GM18508 (cell line): ENCODE data around the gene RAB11FIP3.
"Not testable (repeated sequence)": the region's sequence is repeated elsewhere in the genome, so short reads cannot be mapped to it uniquely, and the experiment has no call there.

Source experiments
- ATAC-seq: cut with Tn5 transposase; IDR thresholded peaks from one replicate; pipeline ENCODE4 v1.9.1; 2021; ENCODE audit warnings: moderate number of reproducible peaks; ENCODE audit not compliant: insufficient read depth, unreplicated experiment

Gene RAB11FIP3

GRCh38 chr16:415170-415498, 10.3 kb upstream of the RAB11FIP3 start:
- not testable (repeated sequence) for ATAC-seq

GRCh38 chr16:422179-422578, 3.3 kb upstream of the RAB11FIP3 start:
- not testable (repeated sequence) for ATAC-seq

- no peak for ATAC-seq
Observed at GRCh38 chr16:424033-424622, 1.3 kb upstream of the RAB11FIP3 start.

DNA sequence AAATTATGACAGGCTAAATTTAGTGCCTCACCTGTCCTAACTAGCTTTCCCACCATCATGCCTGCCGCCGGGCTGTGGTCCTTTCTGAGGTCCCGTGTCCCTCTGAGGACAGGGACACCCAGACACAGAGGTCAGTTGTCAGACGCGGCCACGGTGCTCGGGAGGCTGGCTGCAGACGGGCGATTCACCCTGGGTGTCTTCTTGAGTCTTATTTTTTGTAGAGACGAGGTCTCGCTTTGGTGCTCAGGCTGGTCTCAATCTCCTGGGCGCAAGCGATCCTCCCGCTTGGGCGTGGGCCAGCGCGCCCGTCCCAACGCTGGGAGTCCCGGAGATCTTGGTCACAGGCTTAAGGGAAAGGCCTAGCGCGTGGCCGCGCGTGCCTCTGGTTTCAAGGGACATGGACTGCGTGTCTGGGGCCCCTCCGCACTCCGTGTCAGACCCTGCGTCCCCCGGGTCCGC, 797 bp upstream of the RAB11FIP3 start:
- ATAC-seq, result no peak

GRCh38 chr16:425740-426114, 278 bp downstream of the RAB11FIP3 start:
- no peak for ATAC-seq

- ATAC-seq, result no peak
Observed at GRCh38 chr16:426115-426905, 861 bp downstream of the RAB11FIP3 start.

GRCh38 chr16:426906-427249, 1.4 kb downstream of the RAB11FIP3 start:
- no peak for ATAC-seq

- no peak for ATAC-seq
Observed at GRCh38 chr16:427250-427649, 1.8 kb downstream of the RAB11FIP3 start.

DNA sequence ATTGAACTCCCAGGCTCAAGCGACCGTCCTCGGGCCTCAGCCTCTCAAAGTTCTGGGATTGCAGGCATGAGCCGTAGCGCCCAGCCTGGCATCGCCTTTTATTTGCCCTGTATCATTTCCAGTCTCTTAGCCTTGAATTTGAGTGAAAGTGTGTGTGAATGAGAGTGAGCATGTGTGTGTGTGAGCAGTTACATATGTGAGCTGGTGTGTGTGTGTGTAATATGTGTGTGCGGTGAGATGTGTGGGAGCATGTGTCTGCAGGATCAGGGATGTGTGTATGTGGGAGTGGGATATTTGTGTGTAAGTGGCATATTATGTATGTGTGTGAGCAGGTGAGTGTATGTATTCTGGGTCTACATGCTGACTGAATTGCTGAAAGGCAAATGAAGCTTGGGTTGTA, 5.5 kb downstream of the RAB11FIP3 start:
- no peak for ATAC-seq

DNA sequence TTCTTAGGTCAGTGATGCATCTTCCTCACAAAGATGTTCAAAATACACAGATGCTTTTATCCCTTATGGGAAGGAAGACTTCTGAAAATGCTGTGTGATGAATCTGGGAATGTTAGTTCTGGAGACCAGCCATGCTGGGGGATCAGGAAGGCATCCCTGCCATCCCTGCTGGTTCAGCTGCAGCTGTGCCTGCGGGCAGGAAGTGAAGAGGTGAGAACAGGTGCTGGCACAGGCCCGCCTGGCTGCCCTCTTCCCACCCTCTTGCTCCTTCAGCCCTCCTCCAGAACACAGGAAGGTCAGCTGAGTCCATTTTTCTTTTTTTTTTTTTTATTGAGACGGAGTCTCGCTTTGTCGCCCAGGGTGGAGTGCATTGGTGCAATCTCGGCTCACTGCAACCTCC, 15.2 kb downstream of the RAB11FIP3 start:
- no peak for ATAC-seq

DNA sequence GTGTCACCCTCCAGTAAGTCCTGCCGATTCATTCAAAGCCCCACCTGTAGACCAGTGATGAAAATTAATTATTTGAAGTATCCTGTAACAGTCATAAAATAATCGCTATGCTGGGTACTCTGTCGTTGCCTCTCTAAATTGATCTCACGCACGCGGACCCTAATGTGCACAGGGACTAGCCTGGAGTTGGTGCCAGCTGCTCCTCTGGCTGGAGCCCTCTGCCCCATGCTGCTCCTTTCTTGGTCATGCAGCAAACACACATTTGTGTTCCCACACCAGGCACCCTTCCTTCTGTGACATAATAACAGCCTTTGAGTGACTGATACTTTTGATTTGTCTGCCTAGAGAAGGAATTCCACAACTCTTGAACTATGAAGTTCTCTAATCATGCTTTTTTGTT, 16.0 kb downstream of the RAB11FIP3 start:
- no peak for ATAC-seq

- no peak for ATAC-seq
Observed at GRCh38 chr16:442976-443375, 17.5 kb downstream of the RAB11FIP3 start.

GRCh38 chr16:444027-444426, 18.6 kb downstream of the RAB11FIP3 start:
- no peak for ATAC-seq

DNA sequence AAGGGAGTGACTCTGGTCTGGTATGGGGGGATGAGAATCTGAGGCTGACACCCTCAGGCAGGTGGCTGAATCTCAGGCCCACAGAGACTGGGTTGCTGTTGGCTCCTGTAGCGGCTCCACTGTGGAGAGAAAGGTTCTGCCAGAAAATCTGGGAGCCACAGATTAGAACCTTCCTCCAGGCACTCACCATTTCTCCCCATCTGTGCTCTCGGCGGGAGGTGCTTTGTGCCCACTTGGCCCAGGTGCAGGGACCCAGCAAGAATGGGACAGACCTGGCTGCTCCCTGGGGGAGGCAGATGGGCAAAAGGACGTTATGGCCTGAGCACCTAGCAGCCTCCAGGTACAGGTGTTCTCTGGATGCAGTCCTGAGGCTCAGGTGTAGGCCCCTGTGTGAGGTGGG, 20.1 kb downstream of the RAB11FIP3 start:
- ATAC-seq, result no peak

- ATAC-seq, result no peak
Observed at GRCh38 chr16:450385-450784, 24.9 kb downstream of the RAB11FIP3 start.

DNA sequence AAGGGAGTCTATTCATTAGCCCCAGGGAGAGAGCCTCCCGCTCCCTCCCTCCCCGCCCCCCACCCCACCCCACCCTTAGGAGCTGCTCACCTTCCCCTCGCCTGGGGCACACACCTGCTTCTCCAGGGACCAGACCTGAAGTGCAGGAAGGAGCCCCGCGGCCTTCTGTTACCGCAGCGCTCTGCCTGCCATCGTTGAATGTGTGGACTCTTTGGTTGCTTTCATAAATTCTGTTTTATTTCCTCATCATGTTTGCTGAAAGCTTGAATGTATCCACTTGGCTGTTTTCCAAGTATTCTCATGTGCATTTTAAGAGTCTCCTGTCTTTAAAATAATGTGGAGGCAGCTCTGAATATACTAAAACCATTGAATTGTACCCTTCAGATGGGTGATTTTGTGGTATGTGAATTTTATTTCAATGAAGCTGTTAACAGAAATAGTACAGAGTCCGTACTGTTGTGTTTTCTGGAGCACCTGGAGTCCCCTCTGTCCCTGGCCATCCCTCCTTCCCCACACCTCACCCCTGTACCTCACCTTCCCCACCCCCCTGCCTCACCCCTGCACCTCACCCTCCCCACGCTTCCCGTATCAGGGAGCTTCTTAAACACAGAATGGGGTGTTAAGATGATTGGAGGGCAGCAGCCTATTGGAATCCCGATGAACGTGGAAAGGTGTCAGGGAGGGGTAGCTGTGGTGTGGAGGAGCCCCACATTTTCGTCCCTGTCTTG, 25.5 kb downstream of the RAB11FIP3 start:
- no peak for ATAC-seq

- no peak for ATAC-seq
Observed at GRCh38 chr16:454397-454940, 29.0 kb downstream of the RAB11FIP3 start.

DNA sequence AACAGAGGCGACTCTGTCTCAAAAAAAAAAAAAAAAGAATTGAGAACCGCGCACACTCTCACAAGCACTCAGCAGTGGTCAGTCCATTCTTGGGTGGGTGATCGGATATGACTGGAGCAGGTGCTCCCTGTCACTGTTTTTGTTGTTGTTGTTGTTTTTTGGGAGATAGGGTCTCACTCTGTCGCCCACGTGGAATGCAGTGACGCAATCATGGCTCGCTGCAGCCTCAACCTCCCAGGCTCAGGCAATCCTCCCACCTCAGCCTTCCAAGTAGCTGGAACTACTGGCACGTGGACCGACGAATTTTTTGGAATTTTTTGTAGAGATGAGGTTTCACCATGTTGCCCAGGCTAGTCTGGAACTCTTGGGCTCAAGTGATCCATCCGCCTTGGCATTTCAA, 30.0 kb downstream of the RAB11FIP3 start:
- no peak for ATAC-seq

DNA sequence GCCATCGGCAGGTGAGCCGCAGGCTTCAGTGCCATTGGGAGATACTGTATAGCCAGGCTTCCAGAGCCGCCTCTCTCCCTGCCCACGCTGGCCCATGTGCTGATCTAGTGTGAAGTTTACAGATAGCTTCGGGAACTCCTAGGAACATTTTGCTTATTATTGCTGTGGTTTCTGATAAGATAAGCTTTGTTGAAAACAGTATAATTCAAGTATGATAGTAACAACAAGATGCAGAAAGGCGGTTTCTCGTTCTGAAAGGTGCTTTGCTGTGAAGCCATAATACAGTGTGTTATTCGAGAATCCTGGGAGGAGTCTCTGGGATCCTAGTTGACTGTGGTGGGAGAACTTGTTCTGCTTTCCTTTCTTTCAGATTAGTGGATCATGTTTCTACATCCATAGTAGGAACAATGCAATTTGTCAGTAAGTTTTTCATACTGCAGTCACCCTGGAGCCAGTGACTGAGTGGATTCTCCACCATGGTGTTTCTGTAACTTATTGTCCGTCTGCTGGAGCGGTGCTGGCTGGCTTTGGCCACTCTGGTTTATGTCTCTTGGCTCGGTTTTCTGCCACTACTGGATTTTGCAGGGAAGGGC, 31.5 kb downstream of the RAB11FIP3 start:
- no peak for ATAC-seq

- ATAC-seq, result no peak
Observed at GRCh38 chr16:457732-458400, 32.4 kb downstream of the RAB11FIP3 start.
